ENCODE results near the gene CDYL2.

- TF ChIP-seq CTCF (IDR thresholded peaks at IDR 0.05; ENCODE audit: extremely low read depth in 1 of 2, insufficient read depth in 1 of 2, low read depth in 1 of 2, low read length in 2 of 2): no peak
- TF ChIP-seq POLR2A (IDR thresholded peaks at IDR 0.05; ENCODE audit: low read depth, low read length): no peak
- no peak for TF ChIP-seq MAX (IDR thresholded peaks at IDR 0.05; ENCODE audit: insufficient read depth, insufficient read length)
- TF ChIP-seq EZH2 (IDR thresholded peaks at IDR 0.05; ENCODE audit: borderline replicate concordance, low read depth, low read length, severe bottlenecking): no peak
- TF ChIP-seq POLR2AphosphoS5 (IDR thresholded peaks at IDR 0.05; ENCODE audit: insufficient read depth, low read depth, low read length): no peak
These were observed 24.1 kb upstream of the CDYL2 start for GRCh38 chr16:80828495-80828894.
